Left renal cortex interstitium (tissue), 4 donors: ENCODE results near the gene PLPP4. TPM values are rescaled to one million over a fixed set of nuclear protein-coding genes. Genes with fewer than 3 reads are reported as not detected.

Experiments used
- DNase-seq, 4 donors: peaks; one replicate each; pipeline ENCODE4 v3.0.0-alpha.2; 2013; ENCODE audit warnings: low read depth in 4 of 4, low spot score in 2 of 4, missing footprints in 1 of 4
- polyA plus RNA-seq, 4 donors: library from polyadenylated mRNA; unstranded; fragments of 120-200 nt; gene quantifications; one replicate each; pipeline ENCODE4 v1.2.1, GENCODE V29; 2013; ENCODE audit not compliant: insufficient read length in 4 of 4

The PLPP4 gene
- polyA plus RNA-seq, 4 donors, result 4.7 to 8.5 (median 6.6) TPM

DNA sequence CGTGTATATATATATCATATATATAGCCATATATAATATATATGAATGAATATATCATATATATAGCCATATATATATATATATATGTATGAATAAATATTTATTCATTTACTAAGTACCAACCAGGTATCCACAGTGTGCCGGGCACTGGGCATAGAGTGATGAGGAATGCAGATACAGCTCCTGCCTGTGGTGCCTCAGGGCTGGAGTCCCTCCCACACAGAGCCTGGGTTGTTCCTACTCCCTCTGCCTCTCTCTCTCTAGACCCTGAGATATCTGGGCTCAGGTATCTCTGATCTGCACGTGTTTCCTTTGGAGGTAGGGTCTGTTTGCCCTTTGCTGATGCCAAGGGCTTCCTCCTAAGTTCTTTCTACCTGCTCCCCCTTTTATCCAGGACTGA is 1.4 kb upstream of the PLPP4 start:
- no peak for DNase-seq

DNA sequence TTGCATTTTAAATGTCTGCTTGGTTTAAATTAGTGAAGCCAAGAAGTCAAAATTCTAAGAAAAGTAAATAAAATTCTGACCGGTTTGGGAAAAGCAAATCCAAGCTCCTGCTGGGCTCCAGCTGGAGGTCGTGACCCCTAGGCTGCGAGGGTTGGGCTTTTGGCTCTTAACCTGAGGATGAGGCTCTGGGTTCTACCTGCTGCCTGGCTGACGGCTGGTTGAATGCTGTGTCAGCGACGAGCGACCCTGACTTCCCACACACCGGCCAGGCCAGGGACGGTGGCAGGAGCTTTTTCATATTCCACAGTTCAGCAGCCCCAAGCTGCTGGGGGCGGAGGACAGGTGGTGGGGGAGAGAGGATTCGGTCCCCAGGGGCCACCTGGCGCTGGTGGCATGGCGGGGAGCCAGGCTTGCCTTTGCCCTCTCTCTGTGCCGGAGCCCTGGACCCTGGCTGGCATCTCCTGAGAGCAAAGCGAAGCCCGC is 843 bp upstream of the PLPP4 start:
- DNase-seq, result no peak

DNA sequence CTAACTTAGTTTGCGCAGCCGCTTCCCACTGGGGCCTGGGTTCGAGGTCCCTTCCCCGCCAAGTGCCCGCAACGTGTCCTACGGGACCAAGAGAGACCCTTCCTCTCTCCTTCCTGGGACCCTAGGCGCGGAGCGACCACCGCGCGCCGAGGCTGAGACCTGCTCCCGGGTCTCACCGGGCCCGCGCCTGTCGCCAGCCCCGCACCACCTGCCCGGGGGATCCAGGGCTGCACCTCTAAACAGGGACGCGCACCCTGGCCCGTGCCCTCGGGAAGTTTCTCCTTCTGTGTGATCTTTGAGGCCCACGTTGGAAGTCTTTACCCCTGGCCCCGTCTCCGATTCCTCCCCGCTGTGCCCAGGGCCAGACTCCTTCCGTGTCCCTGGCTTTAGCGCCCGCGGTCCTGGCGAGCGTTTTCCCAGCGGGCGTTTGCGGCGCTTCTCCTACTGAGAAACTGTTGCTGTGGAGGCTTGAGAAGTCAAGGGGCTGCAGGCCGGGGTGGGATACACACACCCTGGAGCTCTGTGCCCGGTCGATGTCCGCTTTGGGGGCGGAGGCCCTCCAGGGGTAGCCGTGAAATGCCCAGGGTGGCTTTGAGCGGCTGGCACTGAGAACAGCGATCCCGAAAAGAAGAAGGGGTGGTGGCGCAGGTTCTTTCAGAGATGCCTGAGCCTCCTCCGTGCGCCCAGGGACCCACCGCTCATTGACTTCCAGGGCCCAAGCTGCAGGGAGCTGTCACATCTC is 575 bp downstream of the PLPP4 start:
- no peak for DNase-seq

DNA sequence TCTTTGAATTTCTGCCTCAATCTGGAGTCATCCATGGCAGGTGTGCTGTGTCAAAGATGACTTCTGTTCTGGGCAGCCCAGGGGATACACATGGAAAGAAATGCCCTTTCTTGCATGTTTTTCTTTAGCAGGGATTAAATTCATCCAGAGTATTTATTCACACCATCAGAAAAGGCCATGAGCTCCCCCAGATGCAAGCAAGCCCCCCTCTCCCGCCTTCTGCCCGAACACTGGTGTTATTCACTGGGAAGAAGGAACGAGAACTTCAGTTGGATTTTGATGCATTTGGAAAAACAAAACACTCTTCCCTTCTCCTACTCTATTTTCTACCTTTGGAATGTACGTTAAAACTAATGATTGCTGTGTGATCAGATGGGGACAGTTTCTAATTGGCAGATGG is 1.4 kb downstream of the PLPP4 start:
- no peak for DNase-seq

DNA sequence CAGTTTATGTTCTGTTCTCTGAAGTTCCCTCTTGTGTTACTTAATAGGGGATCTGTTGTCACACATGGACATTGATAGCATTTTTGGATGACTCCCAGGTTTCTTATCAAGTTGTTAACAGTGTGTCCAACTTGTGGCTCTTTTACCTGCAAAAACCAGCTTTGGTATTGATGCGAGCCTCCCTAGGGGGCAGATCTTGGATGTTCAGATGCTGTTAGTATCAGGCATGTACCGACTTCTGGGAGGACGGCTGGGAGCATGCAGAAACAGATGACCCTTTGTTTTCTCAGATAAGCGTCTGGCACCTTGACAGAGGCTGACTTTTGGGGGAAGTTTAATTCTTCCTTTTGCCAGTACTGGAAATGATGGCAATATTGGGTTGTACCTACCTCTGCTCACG is 2.2 kb downstream of the PLPP4 start:
- no peak for DNase-seq

DNA sequence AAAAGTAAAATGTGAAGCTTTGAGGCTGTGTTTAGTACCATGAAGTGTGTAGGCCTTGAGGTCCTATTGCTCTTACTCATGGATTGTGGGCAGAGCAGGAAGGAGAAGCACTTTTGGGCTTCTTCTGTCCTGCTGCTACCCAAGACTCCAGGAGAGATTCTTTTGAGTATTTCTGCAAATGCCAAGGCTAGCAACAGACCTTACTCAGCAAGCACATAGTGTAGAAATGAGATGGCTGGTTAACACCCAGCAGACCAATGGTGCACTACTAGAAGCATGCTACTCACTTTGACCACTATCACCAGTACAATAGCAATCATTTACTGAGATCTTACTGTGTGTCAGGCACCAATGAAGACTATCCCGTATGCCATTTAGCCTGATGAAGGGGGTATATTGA is 3.2 kb downstream of the PLPP4 start:
- DNase-seq, result no peak

DNA sequence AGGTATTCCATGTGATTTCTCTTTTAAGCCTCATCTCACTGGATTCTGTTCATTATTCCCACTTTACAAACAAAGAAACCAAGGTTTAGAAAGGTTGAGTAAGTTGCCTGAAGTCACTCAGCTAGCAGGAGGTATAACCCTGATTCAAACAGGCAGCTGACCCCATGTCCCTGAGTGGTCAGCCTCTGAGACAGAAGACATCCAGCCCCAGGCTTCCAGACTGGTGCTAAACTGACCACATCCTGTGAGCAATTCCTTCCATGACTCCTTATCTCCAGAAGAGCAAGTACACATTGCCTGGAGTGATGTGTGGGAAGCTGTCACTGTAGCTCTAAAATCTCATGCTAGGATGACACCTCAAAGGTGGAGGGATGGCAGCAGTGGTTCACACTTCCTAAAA is 3.7 kb downstream of the PLPP4 start:
- no peak for DNase-seq

DNA sequence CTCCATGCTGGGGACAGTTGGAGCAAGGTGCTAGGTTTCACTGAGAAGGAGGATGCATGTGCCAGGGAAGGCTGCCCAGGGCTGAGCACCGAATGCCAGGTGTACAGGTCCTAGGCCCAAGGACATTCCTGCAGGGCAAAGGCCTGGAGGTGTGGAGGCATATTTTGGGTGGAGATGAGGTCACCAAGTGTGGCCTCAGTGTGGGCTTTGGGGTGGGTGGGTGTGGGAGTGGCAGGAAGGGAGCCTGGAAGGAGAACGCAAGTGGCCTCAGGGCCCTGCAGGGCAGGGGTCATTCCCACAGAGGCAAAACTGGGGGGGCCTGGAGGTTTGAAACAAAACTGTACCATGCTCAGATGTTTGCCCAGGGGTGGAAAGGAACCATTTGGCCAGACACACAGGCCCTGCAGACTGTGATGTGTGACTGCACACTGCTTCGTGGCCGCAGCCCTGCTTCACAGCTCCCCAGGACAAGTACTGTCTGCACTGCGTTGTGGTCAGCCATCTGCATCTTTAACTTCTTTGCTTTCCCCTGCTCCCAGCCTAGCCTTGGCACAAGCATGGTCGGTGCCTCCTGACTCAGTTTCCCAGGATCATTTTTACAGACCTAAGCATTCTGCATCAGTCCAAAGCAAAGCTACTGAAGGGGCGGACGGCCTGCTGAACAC is 5.1 kb downstream of the PLPP4 start:
- no peak for DNase-seq

DNA sequence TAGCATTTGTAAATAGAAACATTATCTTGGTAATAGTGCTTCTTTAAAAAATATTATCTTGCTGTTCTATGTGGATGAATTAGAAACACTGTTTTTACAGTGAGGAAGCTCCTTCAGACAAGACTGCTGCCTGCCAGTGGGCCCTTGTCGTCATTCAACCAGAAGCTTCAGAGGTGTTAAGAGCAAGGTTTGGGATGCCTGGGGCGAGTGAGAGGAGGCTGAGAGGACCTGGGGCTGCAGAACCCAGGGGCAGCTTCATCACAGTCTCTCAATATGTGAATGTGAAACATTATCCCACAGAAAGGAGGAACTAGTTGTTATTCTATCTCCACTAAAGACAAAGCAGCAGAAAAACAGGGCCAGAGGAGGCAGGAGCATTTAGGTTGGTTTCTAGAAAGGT is 8.1 kb downstream of the PLPP4 start:
- no peak for DNase-seq

DNA sequence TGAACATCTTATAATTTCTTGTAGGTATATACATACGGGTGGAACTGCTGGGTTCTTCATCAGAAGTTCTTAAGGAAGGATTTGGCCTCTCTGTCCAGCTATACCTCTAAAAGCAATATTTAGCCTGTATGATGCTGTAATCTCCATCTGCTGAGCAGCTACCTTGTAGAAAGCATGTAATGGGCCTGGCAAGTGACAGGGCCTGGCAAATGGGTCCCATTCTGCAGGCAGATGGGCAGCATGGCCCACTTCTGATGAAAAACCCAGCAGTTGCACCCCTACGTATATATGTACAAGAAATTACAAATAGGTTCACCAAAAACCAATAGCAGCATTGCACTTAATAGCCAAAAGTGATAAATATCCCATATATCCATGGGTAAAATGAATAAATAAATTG is 9.0 kb downstream of the PLPP4 start:
- no peak for DNase-seq

DNA sequence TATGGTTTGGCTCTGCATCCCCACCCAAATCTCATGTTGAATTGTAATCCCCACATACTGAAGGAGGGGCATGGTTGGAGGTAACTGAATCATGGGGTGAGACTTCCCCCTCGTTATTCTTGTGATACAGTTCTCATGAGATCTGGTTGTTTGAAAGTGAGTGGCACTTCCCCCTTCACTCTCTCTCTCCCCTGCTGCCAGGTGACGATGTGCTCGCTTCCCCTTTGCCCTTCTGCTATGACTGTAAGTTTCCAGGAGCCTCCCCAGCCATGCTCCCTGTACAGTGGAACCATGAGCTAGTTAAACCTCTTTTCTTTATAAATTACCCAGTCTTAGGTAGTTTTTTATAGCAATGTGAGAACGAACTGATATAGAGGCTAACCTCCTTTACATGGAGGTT is 16.6 kb downstream of the PLPP4 start:
- DNase-seq, result no peak

DNA sequence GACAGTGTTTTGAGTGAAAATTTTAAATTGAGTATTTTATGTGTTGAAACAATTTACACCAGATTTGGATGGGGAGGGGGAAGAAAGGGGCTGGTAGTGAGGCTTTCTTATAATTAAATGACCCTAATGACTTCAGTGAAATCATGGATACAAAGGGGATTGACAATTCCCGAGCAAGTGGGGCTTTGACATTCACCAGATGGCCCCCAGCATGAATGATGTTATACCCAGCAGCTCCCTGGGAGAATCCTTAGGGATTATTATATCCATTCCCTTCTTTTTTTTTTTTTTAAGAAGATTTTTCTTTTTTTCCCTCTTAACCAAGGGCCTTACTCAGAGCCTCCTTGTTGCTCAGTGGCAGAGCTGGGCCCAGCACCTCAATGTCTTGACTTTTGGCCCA is 17.9 kb downstream of the PLPP4 start:
- no peak for DNase-seq

DNA sequence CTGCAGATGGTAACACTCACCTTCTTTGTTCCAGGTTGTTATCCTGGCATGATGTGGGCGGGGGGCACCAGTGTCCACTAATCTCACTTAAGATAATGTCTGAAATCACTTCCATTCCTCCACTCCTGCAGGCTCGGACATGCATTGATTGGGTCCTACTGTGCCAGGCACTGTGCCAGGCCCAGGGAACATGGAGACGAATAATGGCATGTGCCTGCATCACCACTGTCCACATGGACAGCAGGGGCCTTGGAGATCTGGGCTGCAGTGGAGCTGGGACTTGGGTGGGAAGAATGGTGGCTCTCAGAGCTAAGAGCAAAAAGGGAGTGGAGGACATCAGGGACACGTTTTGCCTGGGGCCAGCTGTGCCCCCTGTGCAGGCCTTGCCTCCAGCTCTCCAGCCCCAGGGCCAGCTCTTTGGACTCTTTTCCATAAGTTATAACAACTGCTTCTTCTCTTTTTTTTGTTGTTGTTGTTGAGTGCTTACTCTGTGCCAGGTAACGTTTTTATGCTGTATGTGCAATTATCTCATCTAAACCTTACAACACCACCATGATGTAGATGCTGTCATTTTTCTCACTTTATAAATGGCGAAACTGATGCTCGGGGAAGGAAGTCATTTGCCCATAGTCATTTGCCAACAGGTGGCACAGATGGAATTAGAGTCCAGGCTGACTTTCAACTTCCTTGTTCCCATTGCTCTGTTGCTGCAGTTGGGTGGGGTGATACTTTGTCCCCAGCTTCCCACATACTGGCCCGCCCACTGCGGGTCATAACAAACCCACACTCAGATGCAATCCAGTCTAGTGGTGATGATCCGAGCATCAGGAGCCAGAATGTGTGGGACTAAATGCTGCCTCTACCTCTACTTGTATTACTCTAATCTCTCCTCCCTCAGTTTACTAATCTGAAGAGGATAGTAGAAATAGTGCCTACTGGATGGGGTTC is 19.1 kb downstream of the PLPP4 start:
- no peak for DNase-seq

DNA sequence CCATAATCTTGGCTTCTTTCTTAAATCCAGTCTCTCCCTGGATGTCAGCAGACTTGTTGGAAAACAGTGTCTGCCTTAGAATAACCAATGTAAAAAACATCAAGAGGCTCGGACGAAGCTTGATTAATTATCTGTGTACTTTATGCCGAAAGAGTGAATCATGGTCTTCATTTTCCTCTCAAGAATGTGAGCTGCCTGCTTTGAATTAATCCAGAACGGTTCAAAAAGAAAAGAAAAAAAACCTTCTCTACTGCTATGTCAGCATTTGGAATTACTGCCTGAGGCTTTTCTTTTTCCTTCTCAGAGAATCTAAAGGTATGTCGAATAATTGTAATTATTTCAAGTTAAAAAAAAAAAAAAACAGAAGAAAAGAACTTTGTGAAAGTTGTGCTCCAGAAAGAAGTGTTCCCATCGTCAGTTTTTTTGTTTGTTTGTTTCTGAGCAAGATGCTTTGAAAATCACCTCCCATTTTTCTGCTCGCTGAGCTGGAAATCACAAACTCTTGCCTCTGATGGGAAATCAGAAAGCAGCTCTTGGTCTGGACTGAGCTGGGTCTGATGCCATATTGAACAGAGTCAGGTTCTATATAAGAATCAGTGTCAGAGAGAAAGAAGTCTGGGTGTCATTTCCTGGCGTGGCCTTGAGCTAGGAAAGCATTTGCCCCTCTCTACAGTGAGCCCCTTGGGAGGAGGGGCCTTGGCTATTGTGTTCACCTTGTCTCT is 20.2 kb downstream of the PLPP4 start:
- no peak for DNase-seq

DNA sequence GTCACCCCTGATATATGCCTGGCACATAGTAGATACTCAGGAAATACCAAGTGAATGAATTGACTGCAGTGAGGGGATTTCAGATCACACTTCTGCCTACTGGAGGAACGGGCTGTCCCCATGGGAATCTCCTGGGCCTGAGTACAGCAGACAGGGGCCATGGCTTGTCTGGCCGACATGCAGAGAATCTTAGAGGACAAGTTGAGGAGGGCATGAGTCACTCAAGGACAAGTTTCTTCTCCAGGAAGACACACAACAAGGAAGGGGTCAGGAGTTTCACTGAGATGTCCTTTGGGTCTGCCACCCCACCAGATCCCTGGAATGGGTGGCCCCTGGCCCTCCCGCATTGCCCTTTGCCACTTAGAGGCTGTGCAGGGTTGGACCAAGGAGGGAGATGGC is 20.7 kb downstream of the PLPP4 start:
- no peak for DNase-seq

DNA sequence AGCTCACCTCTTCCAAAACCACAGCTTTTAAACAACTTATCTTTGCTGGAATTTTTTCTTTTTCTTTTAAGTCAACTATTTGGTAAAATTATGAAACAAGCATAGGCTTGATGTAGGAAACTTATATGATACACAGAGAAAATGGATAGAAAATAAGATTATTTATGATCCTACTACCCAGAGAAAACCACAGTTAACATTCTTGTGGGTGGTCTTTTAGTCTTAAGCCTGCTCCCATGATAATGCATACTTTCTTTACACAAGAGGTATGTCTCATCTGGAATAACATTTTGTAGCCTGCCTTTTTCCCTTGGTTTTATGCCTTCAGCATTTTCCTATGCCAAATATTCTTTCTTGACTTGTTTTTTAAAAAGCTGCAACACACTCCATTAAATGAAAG is 21.4 kb downstream of the PLPP4 start:
- no peak for DNase-seq

DNA sequence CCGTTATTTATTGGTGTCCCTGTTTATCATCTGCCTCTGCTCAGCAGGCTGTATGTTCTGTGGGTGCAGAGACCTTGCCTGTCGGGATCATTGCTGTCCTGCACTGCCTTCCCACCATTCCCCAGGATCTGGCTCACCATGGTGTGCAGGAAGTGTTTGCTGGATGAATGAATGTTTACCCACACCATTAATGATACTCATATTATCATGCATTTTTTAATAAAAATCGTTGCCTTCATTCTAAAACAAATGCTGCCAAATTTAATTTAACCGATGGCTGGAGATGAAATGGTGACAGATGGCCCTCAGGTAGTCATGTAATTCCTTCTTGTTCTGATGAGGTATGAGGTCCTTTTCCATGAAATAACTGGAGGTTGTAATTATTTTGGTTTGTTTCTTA is 22.5 kb downstream of the PLPP4 start:
- DNase-seq, result no peak

DNA sequence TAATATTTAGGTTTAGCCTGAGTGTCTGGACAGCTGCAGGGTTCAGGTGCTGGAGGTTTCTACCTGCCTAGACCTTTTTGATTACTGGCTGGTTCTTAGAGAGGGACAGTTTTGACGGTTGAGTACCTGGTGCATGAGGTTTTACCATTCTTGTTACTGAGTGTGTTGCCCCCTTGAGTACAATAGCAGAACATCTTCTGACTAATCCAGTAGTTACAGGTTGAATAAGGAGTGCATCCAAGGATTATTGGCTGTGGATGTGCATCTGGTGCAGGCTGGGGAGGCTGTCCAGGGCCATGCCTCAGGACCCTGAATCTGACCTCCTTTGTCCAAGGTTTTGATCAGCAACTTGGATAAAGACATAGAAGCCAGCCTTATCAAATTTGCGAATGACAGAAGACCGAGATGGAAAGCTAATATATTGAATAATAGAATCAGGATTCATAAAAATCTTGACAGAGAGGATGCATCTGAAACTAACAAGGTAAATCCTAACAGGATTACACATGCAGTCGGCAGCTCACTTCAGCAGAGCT is 23.1 kb downstream of the PLPP4 start:
- no peak for DNase-seq

DNA sequence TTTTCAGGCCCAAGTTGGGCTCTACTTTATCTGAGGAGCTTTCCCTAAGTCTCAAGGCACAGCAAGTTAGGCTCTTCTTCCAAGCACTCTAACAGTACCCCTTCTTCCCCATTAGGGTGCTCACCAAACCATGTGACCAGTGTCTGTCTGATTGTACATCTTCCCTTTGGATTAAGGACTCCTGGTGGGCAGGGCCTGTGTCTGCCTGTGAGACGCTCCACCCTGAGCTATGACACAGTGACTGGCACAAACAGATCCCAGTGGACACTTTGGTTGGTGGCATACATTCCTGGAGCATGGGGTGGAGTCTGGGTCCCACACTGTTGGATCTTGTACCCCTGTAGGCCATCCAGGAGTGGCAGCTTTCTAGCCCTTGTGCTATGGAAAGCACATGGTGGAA is 23.8 kb downstream of the PLPP4 start:
- no peak for DNase-seq

DNA sequence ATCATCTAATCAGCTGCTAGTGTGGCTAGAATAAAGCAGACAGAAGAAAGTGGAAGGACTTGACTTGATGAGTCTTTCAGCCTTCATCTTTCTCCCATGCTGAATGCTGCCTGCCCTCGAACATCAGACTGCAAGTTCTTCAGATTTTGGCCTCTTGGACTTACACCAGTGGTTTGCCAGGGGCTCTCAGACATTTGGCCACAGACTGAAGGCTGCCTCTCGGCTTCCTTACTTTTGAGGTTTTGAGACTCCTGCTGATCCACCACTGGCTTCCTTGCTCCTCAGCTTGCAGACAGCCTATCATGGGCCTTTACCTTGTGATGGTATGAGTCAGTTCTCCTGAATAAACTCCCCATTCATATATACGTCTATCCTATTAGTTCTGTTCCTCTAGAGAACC is 26.0 kb downstream of the PLPP4 start:
- DNase-seq, result no peak
